ENCODE data around the gene PARD6G.

The PARD6G gene

DNA sequence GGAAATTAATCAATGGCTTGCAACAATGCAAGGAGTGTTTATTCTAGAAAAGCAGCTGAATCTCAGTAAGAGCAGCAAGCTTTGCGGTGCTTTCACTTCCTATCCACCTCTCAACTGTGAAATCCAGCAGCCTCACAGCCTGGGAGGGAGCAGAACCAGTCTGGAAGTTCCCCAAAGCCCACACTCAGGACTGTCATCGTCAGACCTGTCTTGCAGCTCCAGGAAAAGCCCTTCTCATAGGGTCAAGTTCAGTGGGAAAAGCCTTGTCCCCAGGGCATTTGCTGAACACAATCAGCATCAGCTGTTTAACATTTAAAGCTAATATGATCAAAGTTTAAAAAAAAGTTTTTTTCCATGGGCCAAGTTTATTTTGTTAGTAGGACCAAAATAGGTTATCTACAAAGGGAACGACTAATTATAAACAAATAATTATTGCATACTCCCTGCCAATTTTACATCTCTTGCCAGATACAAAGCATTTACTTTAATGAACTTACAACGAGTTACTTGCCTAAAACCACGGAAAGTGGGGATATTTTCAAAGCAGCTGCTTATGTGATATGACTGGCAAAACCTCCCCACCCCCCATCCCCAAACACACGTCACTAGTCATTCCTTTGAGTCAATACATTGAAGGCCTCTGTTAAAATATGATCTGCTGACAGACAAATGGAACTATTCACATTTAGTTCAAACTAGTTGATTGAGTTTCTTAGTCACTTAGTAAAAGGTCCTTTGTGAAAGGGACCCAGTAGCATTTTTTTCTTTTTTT lies 36.8 kb downstream of the PARD6G start:
- DNase-seq (ENCODE audit: low spot score) = no peak

DNA sequence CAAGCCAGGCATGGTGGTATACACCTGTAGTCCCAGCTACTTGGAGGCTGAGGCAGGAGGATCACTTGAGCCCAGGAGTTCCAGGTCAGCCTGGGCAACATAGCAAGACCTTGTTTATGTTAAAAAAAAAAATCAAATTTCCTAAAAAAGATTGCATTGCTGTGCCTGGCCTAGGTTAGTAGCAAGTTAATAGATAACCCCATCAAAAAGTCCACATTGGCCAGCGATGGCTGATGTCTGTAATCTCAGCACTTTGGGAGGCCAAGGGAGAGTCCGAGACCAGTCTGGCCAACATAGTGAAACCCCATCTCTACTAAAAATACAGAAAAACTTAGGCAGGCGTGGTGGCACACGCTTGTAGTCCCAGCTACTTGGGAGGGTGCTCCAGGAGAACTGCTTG lies 38.7 kb downstream of the PARD6G start:
- DNase-seq (ENCODE audit: low spot score) = no peak

DNA sequence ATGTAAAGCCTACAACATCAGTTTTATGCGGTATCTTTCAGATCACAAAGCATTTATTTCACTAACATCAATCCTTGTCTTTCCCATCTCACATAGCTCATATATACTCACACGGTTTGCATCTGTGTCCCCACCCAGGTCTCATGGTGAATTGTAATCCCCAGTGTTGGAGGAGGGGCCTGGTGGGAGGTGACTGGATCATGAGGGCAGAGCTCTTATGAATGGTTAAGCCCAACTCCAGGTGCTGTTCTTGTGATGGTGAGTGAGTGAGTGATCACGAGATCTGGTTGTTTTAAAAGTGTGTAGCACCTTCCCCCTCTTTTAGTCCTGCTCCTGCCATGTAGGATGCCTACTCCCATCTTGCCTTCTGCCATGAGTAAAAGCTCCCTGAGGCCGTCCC lies 42.0 kb downstream of the PARD6G start:
- no peak for DNase-seq (ENCODE audit: low spot score)

DNA sequence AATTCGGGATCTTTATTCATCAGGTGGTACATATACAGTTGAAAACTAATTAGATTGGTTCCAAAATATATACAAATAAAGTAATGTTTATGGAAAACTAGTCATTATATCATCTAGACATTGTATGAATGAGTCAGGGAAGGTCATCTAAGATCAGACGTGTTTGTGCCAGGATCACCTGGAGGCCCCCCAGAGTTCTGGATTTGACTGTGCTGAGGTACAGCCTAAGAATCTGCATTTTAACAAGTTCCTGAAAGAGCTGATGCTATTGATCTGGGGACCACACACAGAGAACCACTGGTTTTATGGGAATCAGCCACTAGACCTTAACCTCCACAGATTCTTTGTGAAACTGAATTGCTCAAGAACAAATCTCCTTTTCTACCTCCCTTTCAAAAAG lies 43.2 kb downstream of the PARD6G start:
- DNase-seq (ENCODE audit: low spot score) = no peak

DNA sequence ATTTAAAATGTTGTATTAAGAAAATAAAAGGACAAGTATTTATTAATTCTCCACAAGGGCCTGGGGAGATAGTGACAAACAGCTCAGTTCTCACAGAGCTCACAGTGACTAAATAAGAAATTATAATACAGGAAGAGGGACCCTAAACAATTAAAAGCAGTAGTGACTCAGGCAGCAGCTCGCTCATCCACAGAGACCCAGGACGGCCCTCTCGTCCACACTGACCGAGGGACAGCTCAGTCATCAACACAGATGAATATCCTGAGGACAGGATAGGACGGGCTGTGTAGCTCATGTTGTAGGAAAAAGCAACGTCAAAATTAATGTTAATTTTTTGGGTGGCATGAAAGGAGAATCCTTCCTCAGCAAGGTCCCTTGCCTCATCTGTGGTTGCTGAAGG lies 44.1 kb downstream of the PARD6G start:
- DNase-seq (ENCODE audit: low spot score) = no peak

DNA sequence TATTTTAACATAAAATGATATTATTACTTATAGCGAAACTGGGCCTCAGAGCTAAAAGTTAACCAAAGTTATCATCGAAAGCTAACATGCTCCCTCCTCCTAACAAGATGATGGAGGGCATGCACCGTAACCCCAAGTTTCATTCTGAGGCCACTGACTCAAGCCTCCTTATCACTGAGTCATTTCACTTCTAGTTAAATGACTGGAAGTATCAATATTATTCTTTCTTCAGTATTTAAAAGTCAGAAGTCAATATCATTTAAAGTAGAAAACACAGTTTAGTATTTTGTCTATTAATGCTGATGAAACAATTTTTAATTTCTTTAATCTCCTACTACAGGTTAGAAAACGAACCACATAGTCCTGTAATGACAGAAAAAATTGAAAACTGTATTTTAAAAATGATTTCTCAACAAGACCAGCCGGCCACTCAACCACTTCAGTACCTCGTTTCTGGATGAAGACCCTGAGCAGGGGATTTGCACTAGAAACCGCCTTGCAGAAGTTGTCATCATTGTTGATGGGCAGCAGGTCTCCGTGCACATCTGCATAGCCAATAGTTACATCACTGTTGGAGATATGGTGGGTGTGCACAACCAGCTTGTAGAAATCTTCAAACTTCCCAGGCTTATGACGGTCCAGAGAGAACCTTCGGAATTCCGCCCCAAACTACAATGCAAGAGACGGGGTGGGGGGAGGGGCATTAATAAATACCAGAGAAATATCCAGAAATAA lies 44.9 kb downstream of the PARD6G start:
- DNase-seq (ENCODE audit: low spot score) = no peak

DNA sequence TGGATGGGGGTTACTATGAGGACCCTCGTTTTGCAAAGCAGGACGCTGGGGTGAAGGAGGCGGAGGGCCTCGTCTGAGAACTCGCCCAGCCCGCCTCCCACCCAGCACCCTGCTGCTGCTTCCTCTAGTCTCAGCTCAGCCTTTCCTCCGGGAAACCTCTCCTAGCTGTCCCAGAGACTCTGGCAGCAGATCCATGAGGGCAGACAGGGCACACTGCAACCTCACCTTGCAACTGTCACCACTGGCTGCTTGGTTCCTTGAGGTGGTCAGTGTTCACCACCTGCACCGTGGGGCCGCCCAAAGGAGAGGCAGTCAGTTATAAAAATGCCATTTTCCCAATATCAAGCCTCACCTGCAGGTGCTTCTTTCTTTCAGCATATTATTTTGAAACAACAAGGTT lies 45.6 kb downstream of the PARD6G start:
- no peak for DNase-seq (ENCODE audit: low spot score)

DNA sequence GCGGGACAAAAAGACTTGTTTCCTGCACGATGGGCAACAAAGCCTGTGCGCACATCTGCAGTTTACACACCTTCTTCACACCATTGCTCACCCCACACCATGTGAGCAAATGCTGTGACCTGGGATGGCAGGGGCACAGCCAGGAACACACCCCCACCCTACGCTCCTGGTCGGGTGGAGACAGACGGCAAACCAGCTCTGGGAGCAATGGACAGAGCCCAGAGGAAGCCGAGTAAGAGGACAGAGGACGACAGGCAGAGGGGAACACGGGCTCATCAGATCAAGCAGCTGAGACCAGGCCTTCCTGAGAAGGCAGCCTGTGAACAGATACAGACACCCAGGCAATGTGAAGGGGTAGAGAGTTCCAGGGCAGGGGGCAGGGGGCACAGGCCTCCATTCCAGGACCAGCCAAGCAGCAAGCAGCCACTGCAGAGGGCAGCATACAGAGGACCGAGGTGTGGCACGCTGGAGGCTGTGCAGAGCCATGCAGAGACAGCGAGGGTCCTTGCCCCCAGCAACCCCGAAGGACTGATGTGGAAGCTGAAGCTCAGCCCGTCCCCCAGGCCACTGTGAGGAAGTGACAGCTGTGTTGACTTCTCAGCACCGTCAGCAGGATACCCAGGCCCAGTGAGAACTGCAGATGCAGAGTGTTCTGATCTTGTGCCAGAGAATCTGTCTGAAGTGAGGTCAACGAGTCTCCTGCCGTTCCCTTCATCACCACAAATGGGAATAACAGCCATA lies 46.2 kb downstream of the PARD6G start:
- no peak for DNase-seq (ENCODE audit: low spot score)

DNA sequence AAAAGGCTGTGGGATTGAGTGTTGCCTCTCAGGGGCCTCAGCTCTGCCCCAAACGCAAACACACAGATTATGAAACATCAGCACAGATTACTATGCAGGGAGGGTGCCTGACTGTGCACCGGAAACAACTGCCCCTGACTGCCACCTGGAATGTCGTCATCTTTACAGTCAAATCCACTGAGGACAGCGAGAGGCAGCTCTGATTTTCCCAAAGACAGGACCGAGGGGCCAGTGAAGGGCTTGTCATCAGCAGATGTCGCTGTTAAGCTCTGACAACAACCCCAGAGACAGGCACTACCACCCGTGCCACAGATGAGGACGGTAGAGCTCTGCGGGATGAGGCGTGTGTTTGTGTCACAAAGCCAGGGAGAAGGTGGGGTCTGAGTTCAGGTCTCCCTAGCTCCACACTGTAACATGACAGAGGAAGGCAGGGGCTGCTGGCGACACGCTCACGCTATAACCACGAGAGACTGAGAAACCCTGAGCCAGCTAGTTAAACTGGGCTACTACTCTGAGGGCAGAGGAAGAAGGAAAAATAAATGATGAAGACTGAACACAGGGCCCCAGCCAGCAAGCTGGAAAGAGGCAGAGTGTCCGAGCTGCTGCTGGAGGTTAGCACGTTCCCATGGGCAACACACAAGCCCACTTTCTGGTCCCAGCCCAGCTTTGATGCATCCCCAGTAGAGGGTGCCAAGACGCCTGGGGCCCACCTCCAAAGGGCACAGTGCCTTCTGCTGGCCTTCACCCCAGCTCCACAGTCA lies 47.0 kb downstream of the PARD6G start:
- peak; percentile 58 for DNase-seq (ENCODE audit: low spot score)

DNA sequence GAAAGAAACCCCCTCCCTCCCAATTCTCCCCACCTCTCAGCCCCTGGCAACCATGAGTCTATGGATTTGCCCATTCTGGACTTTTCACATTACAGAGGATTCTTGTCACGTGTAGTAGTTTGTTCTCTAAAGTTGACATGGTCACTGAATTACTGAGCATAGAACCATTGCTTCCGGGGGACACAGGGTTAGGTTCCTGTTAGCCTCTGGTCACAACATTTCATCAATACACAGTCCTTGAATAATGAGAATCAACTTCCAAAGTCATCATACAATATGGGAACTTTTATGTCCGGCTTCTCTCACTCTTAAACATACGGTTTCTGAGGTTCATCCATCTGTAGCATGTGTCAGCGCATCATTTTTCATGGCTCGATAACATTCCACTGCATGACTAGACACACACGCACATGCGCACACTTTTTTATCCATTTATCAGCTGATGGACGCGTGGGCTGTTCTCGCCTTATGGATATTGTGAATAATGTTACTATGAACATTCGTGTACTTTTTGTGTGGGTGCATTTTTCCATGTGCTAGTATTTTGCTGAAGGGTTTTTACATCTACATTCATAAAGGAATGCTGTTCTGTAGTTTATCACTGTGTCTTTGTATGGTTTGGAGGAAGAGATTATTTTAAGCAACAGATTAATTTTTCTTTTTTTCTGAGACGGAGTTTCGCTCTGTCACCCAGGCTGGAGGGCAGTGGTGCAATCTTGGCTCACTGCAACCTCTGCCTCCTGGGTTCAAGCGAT lies 48.1 kb downstream of the PARD6G start:
- no peak for DNase-seq (ENCODE audit: low spot score)

DNA sequence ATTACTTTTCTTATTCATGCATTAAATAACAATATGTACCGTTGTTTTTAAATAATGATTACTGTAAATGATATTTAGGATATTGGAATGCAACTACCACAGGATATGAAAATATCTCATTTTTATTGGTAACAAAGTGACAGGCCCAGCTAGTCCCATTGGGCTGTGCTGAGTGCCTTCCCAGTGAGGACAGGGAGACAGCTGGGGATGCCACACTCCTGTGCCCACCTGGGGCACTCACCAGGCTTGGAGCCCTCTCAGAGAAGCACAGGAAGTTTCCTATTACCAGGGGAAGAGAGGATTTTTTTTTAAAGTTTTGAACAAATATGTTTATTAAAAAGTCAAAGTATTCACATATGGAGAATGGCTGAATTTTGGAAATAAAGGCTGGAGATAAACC lies 48.9 kb downstream of the PARD6G start:
- no peak for DNase-seq (ENCODE audit: low spot score)

DNA sequence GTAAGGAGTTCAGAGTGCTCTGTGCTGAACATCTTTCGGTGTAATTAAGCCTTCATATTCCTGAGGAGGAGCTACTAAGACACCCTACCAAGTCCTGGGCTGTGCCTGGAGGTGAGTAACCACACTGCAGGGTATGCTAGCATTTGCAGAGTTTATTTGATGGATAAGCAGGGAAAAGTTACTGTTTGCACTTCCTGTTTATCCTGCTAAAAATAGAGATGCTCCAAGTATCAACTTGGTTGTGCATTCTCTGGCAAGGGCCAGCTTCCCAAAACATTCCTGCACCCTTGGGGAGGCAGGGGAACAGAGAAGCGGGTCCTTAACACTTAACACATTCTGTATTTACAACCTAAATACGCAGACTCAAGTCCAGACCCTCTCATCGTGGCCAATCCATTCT lies 49.8 kb downstream of the PARD6G start:
- DNase-seq (ENCODE audit: low spot score) = no peak

DNA sequence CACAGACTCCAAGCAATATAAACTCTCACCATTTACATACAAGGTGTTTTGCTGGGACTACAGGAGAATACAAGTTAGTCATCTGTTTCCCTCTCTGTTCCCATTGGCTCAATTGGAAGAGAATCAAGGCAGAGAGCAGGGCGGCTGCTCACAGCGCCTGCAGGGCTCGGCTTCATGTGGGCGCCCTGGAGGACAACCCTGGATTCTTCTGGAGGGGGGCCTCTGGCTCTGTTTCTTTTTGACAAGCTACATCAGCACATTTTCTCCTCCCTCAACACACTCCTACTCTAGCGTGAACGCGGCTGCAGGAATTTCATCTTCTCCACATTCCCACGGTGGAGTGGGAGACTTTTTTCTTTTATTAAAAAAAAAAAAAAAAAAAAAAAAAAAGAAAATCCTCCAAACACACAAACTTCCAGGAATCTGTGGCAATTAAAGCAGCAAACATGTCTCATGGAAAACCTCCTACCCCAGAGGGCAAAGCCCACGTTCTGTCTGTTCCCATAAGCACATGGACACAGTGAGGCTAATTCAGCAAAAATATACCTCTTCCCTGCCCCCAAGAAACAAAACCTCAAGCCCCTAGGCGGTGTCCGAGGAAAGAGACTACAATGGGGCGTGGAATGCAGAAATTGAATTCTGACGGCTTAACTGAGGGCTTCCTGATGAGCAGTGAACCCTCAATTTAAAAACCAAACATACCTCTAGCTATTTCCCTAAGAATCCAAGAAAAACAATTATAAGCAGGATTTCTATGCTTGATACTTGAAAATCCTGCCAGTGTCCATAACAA lies 50.6 kb downstream of the PARD6G start:
- peak; percentile 42 for DNase-seq (ENCODE audit: low spot score)

DNA sequence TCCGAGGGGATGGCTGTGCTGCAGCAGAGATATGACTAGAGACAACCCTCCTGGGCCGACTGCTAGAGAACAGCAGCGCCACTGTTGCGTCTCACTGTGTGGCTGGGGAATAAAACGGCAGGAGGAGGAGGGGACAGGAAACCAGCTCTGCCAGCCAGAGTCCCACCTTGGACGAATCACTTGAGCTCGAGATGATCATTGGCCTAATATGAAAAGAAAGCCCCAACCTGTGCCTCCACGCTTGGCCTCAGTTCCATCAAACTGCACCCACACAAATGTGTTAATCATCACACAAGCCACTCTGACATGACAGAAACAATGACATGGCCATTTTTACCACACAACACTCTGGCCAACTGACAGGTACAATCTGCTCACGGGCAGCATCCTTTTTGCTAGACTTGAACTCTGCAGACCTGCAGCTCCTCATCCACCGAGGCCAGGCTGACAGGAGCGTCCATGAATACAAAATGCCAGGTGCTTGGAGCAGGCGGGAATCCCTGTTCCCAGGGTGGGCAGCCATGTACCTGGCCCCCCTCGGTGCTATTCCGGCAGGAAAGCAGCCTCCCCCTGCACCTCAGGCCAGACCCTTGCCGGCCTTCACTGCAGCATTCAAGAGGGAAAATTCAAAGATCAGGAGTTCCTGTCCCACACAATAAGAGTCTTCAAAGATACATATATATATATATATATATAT lies 52.3 kb downstream of the PARD6G start:
- no peak for DNase-seq (ENCODE audit: low spot score)

DNA sequence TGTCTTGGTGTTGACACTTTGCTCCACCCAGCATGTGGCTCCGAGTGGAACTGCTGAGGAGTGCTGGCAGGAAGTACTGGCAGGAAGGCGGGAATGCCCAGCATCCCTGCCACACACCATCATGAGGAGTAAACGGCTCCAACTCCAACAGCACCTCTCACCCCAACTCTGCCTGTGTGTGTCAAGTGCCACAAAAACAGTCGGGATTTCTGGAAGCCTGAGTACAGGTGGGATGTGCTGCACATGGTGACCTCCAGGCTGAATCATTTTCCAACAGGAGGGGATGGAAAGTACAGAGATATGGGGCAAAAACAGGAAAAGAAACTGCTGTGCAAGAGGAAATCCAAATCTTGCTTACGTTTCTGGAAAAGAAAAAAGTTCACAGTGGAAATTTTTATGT lies 53.6 kb downstream of the PARD6G start:
- no peak for DNase-seq (ENCODE audit: low spot score)

DNA sequence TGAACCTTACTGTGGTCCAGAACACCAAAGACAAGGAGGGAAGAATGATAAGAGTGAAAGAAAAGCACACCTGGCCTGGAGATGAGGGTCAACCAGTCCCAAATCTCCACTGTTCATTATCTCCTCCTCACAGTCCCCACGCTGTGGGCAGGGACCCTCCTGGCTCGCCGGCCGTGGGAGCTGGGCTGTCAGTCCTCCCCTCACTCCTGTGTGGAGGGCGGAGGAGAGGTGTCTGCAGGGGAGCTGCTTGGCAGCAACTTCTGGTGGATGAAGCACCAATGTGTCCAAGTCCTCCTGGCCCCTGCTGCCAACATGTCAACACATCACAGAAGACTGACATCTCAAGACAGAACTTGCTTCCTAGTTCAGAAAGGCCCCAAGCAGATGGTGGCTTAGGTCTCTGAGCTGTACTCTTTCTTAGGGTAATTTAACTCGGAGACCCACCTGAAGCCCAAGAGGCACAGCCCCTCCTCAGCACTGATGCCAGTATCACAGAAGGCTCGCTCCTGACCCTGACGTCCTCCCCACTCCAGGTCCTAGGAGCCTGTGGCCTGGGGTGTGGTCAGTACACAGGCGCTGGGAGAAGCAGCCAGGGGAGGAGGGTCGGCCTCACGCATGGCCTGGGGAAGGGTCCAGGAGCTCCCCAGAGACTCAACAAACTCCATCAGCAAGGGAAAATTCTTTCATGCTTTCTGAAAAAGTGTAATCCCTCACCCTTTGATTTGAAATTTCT lies 54.5 kb downstream of the PARD6G start:
- DNase-seq (ENCODE audit: low spot score) = no peak

DNA sequence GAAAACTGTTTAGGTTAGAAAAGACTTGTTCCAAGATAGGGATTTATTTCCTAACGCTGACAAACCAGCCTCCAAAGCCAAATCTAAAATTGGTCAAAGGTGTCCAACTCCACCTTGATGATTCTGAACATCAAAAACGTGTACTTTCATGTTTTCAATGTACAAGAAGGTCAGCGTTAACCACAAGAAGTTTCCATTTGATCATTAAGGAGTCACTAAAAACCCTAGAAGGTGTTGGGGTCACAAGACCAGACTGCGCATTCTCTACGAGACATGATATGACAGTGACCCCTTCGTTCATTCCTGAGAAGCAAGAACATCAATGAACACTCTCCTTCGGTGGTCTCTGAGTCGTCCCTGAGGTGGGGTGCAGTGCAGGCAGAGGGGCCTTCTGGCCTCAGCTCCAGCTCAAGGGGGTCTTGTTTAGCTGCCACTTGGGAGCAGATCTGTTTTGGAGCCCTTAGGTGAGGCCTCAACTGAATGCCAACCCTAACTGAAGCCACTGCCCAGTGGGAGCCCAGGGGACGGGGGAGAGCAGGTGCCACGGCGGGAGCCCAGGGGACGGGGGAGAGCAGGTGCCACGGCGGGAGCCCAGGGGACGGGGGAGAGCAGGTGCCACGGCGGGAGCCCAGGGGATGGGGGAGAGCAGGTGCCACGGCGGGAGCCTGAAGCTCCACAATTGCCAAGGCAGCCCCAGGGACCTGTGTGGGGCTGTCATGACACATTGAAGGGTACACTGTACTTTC lies 55.2 kb downstream of the PARD6G start:
- DNase-seq (ENCODE audit: low spot score) = no peak

DNA sequence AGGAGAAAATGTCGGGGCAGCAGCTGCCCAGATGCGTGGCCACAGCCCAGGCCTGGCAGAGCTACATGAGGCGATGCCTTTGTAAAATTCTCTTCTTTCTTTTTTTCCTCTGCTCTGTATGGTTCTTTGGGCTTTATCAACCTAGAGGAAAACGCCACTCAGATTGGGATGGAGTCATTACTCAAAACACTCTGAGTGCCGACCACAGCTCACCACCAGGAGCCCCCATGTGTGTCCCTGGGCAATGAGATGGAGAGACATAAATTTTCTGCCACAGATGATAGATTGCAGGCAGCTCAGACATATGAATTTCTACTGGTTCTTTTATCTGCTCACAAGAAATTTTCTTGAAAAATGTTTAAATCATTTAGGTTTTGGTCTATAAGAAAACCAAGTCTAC lies 56.0 kb downstream of the PARD6G start:
- DNase-seq (ENCODE audit: low spot score) = no peak

DNA sequence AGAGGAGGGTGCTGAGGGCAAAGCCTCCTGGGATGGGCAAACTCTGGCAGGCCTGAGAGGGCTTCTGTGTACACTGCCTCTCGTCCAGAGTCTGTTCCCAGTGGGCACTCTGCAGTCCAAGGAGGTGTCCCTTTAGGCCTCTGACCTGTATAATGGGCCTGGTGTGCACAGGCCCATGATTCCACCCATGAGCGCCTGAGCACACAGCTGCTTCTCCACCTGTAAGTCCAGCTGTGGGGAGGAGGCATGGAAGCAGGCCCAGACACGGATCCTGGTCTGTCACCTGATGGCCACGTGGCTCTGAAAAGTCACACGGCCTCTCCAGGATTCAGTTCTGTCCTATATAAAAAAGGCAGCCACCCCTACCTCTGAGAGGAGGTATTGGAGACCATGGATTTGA lies 57.0 kb downstream of the PARD6G start:
- no peak for DNase-seq (ENCODE audit: low spot score)
